HG03060 (cell line): ENCODE data around the gene PHOSPHO1.

Experiments
- ATAC-seq: cut with Tn5 transposase; IDR thresholded peaks from one replicate; pipeline ENCODE4 v1.9.1; 2021; ENCODE audit warnings: low read depth, moderate number of reproducible peaks; ENCODE audit not compliant: unreplicated experiment

PHOSPHO1 gene

DNA sequence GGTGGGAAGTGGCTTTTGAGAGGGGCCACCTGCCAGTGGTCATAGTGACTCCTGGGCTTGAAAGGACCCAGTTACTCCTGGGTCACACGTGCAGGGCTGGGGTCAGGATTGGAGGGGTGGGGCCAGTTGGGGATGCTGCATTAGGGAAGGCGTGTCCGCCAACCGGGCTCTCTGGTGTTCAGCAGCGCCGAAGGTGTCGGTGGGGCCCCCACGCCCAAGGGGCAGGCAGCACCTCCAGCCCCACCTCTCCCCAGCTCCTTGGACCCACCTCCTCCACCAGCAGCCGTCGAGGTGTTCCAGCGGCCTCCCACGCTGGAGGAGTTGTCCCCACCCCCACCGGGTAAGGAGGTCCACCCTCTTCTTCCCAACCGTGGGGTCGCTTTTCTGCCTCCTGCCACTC, 10.6 kb downstream of the PHOSPHO1 start:
- ATAC-seq: no peak

DNA sequence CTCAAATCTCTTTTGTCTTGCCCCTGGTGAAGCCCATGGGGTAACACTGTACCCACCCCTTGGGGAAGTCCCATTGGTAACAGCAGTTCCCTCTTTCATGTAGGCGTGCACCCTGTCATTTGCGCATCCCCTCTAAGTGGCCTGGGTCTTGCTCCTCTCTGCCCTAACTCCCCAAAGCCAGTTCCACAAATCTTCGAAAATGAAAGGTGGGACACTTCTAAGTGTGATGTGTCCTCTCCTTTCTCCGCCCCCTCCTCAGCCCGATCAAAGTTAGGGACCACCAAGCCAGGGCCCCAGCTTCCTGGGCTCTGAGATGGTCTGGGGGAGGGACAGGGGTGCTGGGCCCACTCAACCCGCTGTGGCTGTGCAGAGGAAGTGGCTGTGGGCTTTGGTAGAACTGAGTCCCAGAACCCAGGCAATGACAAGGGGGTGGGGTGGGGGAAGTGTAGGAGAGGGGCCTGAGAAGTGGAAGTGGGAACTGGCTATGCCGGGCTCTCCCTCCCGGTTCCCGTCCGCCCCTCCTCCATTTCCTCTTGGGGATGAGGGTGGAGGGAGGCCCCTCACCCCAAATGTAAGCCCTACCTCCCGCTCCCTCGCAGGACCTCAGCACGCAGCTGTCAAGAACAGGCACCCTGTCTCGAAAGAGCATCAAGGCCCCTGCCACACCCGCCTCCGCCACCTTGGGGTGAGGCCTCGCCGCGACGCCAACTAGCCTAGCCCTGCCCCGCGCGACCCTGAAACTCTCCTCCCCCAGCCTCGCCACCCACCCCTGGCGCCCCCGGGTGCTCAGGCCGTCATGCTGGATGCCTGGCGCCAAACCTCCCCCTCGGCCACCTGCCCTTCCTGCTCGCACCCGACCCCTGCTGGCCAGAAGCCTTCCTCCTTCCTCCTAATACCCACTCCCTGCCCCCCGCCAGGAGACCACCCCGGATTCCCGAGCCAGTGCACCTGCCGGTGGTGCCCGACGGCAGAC, 11.4 kb downstream of the PHOSPHO1 start:
- ATAC-seq: no peak

GRCh38 chr17:49217651-49218413, 12.8 kb downstream of the PHOSPHO1 start:
- ATAC-seq: no peak

DNA sequence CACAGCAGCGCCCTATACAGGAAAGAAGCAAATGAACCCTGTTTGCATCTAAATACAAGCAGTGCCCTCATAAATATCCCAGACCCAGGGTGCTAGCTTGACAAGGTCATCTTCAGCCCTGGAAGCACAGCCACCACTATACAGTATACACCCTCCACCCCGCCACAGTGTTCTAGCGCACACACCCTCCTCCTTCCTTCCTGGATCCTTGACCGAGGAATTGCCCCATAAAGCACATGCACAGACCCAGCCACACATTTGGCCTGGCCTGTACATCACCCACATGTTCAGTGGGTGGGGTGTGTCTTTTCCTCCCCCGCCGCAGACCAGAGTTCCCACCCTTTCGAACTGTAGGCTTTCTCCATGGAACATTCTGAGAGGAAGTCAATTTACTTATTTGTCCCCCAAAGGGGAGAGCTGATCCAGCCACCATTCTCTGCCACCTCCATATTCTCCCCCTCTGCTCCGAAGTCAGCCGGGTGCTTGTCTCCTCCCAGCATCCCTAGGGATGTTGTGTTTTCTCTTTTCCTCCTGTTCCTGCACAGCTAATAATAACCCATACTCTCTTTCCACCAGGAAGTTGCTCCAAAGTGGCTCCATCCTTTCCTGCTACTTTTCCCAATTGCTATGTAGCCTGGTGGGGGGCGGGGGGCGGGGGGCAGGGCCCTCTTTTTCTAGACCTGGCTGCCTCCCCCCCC, 13.5 kb downstream of the PHOSPHO1 start:
- ATAC-seq: no peak

DNA sequence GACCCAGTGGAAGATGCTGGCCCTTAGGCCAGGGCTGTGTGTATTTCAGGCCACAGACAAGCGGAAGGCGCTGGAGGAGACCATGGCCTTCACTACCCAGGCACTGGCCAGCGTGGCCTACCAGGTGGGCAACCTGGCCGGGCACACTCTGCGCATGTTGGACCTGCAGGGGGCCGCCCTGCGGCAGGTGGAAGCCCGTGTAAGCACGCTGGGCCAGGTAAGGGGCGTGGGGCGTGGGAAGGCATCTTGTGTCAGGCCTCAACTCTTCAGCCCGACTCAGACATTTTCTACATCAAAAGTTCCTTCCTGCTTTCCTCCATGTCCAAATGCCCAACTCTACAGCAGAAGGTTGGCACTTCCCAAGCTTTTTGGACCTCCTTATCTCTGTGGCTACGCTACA, 14.1 kb downstream of the PHOSPHO1 start:
- no peak for ATAC-seq

DNA sequence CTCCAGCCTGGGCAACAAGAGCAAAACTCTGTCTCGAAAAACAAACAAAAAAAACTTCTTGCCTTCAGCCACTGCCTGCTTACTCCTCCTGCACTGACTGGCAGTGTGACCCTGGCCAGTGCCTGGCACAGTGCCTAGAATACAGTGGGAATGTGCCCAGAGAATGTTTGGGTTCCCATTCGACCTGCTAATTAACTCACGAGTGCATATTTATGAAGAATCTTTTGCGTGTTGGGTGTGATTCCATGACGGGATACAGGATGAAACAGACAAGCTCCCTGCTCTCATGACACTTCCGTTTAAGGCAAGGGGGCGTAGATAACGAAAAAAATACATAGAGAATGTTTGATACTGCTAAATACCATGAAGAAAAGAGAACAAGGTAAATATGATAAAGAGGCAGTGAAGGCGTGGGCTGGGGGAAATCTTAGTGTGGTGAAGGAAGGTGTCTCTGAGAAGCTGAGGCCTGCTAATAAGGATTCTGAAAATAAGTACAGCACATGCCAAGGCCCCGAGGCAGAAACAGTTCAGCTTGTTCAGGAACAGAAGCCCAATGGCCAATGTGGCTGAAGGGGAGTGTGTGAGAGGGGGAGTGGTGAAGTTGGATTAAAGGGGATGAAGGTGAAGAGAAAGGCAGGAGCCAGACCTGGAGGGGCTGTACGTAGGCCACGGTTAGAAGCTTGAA, 15.8 kb downstream of the PHOSPHO1 start:
- no peak for ATAC-seq

DNA sequence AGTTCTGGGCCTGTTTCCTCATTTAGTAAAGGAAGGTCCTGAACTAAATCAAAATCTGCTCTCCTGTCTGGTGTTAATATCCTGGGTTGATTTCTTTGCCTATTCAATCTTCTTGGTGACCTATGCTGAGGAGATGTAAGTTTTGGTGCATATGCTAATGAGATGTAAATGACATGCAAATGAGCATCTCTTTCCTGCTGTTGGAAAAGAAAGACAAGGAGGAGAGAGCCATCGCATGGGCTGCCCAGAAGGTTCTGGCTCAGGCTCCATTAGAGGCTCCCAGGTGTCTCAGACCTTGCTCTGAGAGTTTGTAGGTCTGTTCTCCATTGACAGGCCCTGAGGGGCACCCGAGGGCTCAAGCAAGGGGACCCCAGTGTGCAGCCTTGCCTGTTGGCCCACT, 16.7 kb downstream of the PHOSPHO1 start:
- no peak for ATAC-seq

DNA sequence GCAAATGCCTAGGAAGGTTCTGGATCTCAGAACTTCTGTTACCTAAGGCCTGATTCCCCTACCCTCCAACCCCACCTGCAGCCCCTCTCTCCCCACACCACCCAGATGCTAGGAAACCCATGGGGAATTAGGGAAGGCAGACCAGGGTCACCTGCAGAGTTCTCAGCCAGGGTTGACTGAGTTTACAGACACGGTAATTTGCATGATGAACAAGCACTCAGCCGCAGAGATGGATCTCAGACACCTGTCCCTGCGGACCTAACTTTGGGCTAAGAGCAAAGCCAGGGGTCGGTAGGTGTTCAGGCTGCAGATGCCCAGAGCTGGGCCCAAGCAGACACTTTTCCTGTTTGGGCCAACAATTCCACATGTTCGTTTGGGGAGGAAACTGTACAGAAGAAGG, 17.2 kb downstream of the PHOSPHO1 start:
- ATAC-seq: no peak

DNA sequence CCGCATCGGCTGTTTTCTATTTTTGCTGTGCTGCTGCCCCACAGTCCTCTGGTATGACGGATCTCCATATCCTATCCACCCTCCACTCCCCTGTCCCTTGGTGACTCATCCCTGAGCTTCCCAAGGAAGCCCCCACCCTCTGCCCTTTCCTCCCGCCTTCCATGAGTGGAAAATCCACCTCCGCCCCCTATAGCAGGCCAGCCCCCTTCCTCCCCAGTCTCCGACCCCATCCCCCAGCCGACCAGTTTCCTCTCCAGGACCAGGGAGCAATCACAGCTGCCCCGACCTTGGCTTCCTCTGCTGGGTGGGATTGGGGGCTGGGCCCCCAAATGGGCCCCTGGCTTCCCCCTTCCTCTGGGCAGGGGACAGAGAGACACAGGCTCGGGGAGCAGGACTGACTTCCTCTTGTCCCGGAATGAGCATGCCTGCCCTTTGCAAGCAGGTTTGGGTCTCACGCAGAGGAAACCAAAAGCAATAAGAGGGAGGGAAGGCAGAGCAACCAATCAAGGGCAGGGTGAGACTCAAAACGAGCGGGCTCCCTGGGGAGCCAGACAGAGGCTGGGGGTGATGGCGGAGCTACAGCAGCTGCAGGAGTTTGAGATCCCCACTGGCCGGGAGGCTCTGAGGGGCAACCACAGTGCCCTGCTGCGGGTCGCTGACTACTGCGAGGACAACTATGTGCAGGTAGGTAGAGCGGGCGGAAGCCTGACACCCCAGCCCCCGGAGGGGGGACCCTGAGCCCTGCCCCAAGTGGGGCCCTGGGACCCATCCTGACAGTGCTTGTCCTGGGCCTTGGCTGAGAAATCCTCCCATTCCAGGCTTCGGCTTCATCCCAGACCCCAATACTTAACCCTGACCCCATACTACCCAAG, 20.2 kb downstream of the PHOSPHO1 start, which contains the start of the genes ABI3 and GNGT2:
Gene ABI3, plus strand, starts transcription at position 550 of the 872 bp plus-strand sequence. Its CDS starts 18 bp downstream, at position 568.
Gene GNGT2, minus strand, starts transcription at position 417 of the 872 bp plus-strand sequence. CDS start 3,152 bp downstream, outside the sequence.
- ATAC-seq: peak; percentile 48

- no peak for ATAC-seq
Observed at GRCh38 chr17:49209061-49209571, 21.5 kb downstream of the PHOSPHO1 start.

- no peak for ATAC-seq
Observed at GRCh38 chr17:49204516-49204915, 26.1 kb downstream of the PHOSPHO1 start.

DNA sequence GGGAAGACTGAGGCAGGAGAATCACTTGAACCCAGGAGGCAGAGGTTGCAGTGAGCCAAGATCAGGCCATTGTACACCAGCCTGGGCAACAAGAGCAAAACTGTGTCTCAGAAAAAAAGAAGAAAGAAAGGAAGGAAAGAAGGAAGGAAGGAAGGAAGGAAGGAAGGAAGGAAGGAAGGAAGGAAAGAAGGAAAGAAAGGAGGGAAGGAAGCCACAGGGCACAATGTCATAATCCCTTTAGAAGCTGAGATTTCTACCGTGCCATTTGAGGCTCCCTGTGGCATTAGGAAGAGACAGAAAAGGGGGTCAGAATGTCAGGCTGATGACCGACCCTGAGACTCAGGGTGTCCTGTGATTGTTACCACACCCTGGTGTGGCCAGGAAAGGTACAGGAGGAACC, 26.8 kb downstream of the PHOSPHO1 start:
- ATAC-seq: no peak

DNA sequence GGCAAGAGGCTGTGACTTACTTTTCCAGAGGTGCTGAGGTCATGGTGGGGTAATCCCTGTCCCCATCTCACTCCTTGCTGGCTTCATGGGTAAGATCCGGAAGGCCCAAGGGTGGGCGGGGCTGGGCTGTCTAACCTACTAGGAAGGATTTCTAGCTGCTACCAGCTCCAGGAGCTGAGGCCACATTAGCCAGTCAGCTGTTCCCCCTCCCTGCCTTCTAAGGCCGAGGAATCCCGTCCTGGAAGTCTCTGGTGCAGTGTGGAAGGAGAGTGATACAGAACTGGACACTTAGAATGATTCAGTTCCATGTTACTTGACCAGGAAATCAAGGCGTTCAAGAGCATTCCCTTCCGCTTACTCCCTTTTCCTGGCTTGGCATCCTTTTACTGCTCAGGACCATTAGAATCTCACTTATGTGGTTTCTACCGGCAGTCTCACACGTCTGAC, 29.1 kb downstream of the PHOSPHO1 start:
- no peak for ATAC-seq

- ATAC-seq: no peak
Observed at GRCh38 chr17:49200423-49201083, 30.0 kb downstream of the PHOSPHO1 start.

GRCh38 chr17:49198211-49198610, 32.4 kb downstream of the PHOSPHO1 start:
- ATAC-seq: no peak

DNA sequence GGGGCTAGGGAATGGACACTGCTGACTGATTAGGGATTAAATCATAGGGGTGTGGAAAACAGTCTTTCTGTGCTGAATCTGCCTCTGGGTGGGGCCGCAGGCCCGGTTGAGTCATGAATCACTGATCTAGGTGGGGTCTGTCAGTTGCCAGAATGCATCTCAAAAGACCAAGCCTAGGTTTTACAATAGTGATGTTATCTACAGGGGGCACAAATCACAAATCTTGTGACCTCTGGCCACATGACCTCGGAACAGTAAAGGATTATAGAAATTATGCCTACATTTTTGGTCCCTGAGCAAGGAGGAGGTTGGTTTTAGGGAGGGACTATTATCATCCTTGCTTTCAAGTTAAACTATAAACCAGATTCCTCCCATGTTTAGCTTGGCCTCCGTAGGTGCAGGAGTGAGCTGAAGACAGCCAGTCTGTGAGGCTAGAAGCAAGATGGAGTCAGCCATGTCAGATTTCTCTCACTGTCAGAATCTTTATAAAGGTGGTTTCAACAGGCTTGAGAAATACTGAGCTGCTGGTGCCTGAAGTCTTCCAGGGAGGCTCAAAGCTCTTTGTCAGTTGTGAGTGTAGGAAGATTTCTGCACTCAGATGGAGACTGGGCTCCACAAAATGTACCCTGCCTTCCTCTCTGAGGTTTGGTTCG, 33.1 kb downstream of the PHOSPHO1 start:
- ATAC-seq: no peak

- no peak for ATAC-seq
Observed at GRCh38 chr17:49196520-49196919, 34.1 kb downstream of the PHOSPHO1 start.

- no peak for ATAC-seq
Observed at GRCh38 chr17:49195751-49196150, 34.8 kb downstream of the PHOSPHO1 start.
